Spleen (tissue), 11 donors: ENCODE results near the gene FHAD1. TPM values are rescaled to one million over a fixed set of nuclear protein-coding genes. Genes with fewer than 3 reads are reported as not detected.

Experiments used
- DNase-seq: peaks from one replicate; pipeline ENCODE4 v3.0.0-alpha.2; 2020
- H3K27ac ChIP-seq, 8 donors: fragments of 200-600 bp; sonication (generic) in 7 of 8; 1 replicate in 4 of 8; 2 replicates in 4 of 8; pipeline versions ENCODE4 v1.5.0 to v1.8.0; 2016 to 2021; ENCODE audit warnings: inconsistent platforms in 4 of 8, mild to moderate bottlenecking in 4 of 8, moderate library complexity in 1 of 8
- H3K27me3 ChIP-seq, 7 donors: fragments of 200-600 bp; sonication (generic) in 6 of 7; replicated peaks in 1 of 7; 1 replicate in 4 of 7; 2 replicates in 3 of 7; pipeline versions ENCODE4 v1.5.0 to v1.8.0; 2016 to 2021; ENCODE audit warnings: inconsistent platforms in 3 of 7, mild to moderate bottlenecking in 1 of 7
- H3K36me3 ChIP-seq, 6 donors: fragments of 200-600 bp; sonication (generic) in 5 of 6; 1 replicate in 4 of 6; 2 replicates in 2 of 6; pipeline versions ENCODE4 v1.5.0 to v1.8.0; 2016 to 2021; ENCODE audit warnings: inconsistent platforms in 2 of 6
- H3K4me1 ChIP-seq, 6 donors: fragments of 200-600 bp; sonication (generic) in 5 of 6; 1 replicate in 3 of 6; 2 replicates in 3 of 6; pipeline versions ENCODE4 v1.5.0 to v1.8.0; 2016 to 2021; ENCODE audit warnings: inconsistent platforms in 3 of 6
- H3K4me3 ChIP-seq, 8 donors: fragments of 200-600 bp; sonication (generic) in 7 of 8; 1 replicate in 4 of 8; 2 replicates in 4 of 8; pipeline versions ENCODE4 v1.5.0 to v1.8.0; 2016 to 2021; ENCODE audit warnings: inconsistent platforms in 4 of 8, mild to moderate bottlenecking in 4 of 8, moderate library complexity in 2 of 8
- H3K9me3 ChIP-seq, 8 donors: fragments of 200-600 bp; sonication (generic) in 7 of 8; 1 replicate in 4 of 8; 2 replicates in 4 of 8; pipeline versions ENCODE4 v1.5.0 to v1.8.0; 2016 to 2021; ENCODE audit warnings: inconsistent platforms in 4 of 8
- POLR2A ChIP-seq, 3 donors: fragments of 450-650 bp; IDR thresholded peaks; one replicate each; pipeline ENCODE4 v1.5.1; 2017; ENCODE audit warnings: antibody characterized with exemption in 3 of 3, mild to moderate bottlenecking in 1 of 3
- POLR2AphosphoS5 ChIP-seq, 3 donors: sonication (generic); formaldehyde crosslinking; IDR thresholded peaks; one replicate each; pipeline ENCODE4 v1.5.1; 2017; ENCODE audit warnings: antibody characterized with exemption in 3 of 3
- WGBS, 5 donors: extraction: QIAGEN DNeasy Blood & Tissue Kit in 3 of 5; methylation state at CpG; one replicate each; pipeline versions ENCODE4 v1.1.5 to v1.1.7; 2013 to 2018; 5-methylcytosine and 5-hydroxymethylcytosine counted together
- intact Hi-C: fragments of 100-400 bp; cut with DNase I; formaldehyde crosslinking; loops from one replicate; pipeline ENCODE4 v1.15.0; 2023; ENCODE audit warnings: low total_unique reads
- polyA plus RNA-seq, 3 donors: library from polyadenylated mRNA; stranded (reverse); fragments of 200-250 nt; gene quantifications; one replicate each; pipeline ENCODE4 v1.2.1, GENCODE V29; 2013
- total RNA-seq, 7 donors: library from RNA; depleted of rRNA in 3 of 7; stranded (reverse); fragments of >200 nt in 3 of 7; fragmentation: NEBNext Ultra II Directional in 4 of 7; extraction: Animal tissue kit (Norgen Biotek cat#: 25700) in 4 of 7; gene quantifications; one replicate each; pipeline versions ENCODE4 v1.1.0 to v1.2.1, GENCODE V29; 2016 to 2021
- TF ChIP-seq, protein P1 (sequence below), 11 experiments: fragments of 200-600 bp in 7 of 11; fragments of 450-650 bp in 4 of 11; sonication (generic) in 4 of 11; IDR thresholded peaks in 8 of 11; conservative IDR thresholded peaks in 3 of 11; 1 replicate in 7 of 11; 2 replicates in 4 of 11; pipeline versions ENCODE4 v1.4.0 to v1.8.0; 2016 to 2021; ENCODE audit warnings: antibody characterized with exemption in 11 of 11, inconsistent platforms in 4 of 11, mild to moderate bottlenecking in 1 of 11
- donor health status: healthy with polysubstance abuse.
- donor health status: DM: no; HTN: no; CAD: no; lungs with moderate emphysema.
- donor health status: DM: no; HTN: no; CAD: no.
- donor health status: Bipolar disorder and iron deficiency.
- donor health status: healthy.
- donor health status: DM: no; HTN: no; CAD: no.
- donor health status: DM: yes; HTN: yes; CAD: no.

FHAD1 gene
- total and polyA plus RNA-seq, 10 donors: 0.22 to 1.0 (median 0.28) TPM; not detected in 3

DNA sequence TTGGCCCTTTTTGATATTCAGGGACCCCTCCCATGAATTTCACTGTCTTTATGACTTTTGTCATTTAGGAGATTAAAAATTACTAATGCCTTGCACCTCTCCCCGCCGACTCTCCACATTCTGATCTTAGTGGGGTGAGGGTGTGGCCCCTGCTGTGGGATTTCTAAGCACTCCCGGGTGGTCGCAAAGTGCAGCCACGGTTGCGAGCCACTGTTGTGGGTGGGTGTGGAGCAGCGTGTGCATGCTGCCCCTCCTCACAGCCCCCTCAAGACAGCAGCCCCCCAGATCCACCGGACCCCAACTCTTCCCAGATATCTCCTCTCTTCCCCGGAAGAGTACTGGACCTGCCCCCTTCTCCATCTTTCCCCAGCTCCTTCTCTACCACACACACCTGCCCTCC, 96.1 kb downstream of the FHAD1 start:
- no peak for DNase-seq
- H3K27ac ChIP-seq: no peak overlapping the region
- H3K4me1 ChIP-seq: peaks cover 0 to 47% (median 16%) of the 10 kb centered on the region in 6 donors
- TF ChIP-seq POLR2AphosphoS5 (IDR thresholded peaks at IDR 0.05) (no peak), POLR2A (IDR thresholded peaks at IDR 0.05) (no peak)
- TF ChIP-seq, protein P1, sequence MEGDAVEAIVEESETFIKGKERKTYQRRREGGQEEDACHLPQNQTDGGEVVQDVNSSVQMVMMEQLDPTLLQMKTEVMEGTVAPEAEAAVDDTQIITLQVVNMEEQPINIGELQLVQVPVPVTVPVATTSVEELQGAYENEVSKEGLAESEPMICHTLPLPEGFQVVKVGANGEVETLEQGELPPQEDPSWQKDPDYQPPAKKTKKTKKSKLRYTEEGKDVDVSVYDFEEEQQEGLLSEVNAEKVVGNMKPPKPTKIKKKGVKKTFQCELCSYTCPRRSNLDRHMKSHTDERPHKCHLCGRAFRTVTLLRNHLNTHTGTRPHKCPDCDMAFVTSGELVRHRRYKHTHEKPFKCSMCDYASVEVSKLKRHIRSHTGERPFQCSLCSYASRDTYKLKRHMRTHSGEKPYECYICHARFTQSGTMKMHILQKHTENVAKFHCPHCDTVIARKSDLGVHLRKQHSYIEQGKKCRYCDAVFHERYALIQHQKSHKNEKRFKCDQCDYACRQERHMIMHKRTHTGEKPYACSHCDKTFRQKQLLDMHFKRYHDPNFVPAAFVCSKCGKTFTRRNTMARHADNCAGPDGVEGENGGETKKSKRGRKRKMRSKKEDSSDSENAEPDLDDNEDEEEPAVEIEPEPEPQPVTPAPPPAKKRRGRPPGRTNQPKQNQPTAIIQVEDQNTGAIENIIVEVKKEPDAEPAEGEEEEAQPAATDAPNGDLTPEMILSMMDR (IDR thresholded peaks at IDR 0.05 in 8 of 11, conservative IDR thresholded peaks at IDR 0.05 in 3 of 11): no peak
- H3K27me3 ChIP-seq: peaks cover 0 to 41% (median 0%) of the 10 kb centered on the region in 7 donors
- WGBS, 5 donors: 86 to 90% (median 86%) methylated on average over 9 of the region's 9 CpGs
- no peaks in the 10 kb centered on the region for H3K36me3 ChIP-seq
- no peaks in the 10 kb centered on the region for H3K9me3 ChIP-seq
- H3K4me3 ChIP-seq: no peak overlapping the region
- intact Hi-C loops: no loop called here

DNA sequence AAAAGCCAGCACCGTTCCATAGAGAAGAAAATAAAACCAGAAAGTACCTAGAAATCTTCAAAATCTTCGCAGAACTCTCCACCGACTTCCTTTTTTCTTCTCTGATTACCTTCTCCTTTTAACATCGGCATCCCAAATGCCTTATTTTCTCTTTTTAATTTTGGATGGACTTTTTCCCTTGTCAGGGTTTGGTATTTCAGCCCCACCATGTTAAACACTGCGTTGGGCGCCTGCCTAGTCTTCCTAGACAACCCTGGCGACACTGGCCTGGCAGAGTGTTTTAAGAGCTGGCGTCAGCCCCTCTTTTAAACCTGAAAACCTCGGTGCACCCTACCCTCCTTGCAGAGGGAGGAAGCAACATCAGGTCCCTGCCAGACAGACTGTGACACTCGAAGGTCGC, 96.7 kb downstream of the FHAD1 start:
- Histone ChIP-seq H3K4me1 (peaks cover 0 to 44% (median 16%) of the 10 kb centered on the region in 6 donors), H3K36me3 (no peaks in the 10 kb centered on the region), H3K9me3 (no peaks in the 10 kb centered on the region), H3K27me3 (peaks cover 0 to 37% (median 0%) of the 10 kb centered on the region in 7 donors), H3K27ac (no peak overlapping the region), H3K4me3 (no peak overlapping the region)
- WGBS, 5 donors: 30 to 45% (median 32%) methylated on average over 11 of the region's 11 CpGs
- TF ChIP-seq, protein P1 (IDR thresholded peaks at IDR 0.05 in 8 of 11, conservative IDR thresholded peaks at IDR 0.05 in 3 of 11): no peak
- DNase-seq: no peak
- intact Hi-C loops: no loop called here

DNA sequence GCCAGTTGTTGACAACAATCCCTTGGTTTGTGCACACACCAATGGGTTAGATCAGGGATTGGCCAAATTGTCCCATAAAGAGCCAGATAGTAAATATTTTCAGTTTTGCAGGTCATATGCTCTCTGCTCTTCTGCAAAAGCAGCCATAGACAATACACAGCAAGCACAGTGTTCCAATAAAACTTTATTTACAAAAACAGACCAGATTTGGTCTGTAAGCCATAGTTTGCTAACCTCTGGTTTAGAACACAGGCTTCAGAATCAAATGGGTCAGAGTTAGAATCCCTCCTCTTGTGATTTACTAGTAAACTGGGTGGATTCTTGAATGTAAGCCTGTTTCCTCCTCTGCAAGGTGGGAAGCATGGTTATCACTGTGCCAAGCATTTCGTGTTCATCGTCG, 97.4 kb downstream of the FHAD1 start:
- intact Hi-C loops: no loop called here
- Histone ChIP-seq H3K9me3 (no peaks in the 10 kb centered on the region), H3K27ac (no peak overlapping the region), H3K27me3 (peaks cover 0 to 37% (median 0%) of the 10 kb centered on the region in 7 donors), H3K4me1 (peaks cover 0 to 44% (median 16%) of the 10 kb centered on the region in 6 donors), H3K4me3 (no peak overlapping the region), H3K36me3 (no peaks in the 10 kb centered on the region)
- DNase-seq: no peak
- no peak for TF ChIP-seq POLR2A (IDR thresholded peaks at IDR 0.05)
- TF ChIP-seq POLR2AphosphoS5 (IDR thresholded peaks at IDR 0.05): no peak
- TF ChIP-seq, protein P1 (IDR thresholded peaks at IDR 0.05 in 8 of 11, conservative IDR thresholded peaks at IDR 0.05 in 3 of 11): no peak
- WGBS, 5 donors: 93 to 100% (median 97%) methylated on average over 3 of the region's 3 CpGs

DNA sequence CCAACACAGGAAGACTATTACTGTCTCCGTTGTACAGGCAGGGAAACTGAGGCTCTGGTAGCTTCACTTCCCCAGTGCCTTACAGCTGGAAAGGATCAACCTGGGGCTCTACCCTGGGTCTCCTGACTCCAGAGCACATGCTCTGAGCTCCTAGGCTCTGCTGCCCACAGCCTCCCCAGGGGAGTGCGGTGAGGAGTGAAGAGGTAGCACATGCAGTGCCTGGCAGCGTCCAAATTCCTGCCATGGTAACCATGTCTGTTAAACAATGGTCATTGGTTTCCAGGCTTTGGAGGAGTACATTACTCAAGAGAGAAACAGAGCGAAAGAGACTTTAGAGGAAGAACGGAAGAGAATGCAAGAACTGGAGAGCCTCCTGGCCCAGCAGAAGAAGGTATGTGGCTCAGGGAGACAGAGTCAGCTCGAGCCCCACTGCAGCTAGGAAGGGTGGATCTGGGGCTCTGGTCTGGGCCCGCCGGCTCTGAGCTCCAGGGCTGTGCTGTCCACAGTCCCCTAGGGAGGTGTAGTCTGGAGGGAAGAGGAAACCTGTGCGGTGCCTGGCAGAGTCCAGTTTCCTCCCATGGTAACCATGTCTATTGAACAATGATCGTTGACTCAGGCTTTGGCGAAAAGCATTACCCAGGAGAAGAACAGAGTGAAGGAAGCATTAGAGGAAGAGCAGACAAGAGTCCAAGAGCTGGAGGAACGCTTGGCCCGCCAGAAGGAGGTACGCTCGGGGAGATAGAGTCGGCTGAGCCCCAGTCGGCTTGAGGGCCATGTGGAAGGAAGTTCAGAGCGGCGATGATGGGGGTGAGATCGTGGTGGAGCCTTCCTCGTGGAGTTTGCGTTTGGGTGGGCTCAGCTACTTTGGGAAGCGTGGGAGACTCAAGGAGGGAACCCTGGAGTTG, 98.0 kb downstream of the FHAD1 start:
- no peak for TF ChIP-seq POLR2A (IDR thresholded peaks at IDR 0.05)
- TF ChIP-seq, protein P1 (IDR thresholded peaks at IDR 0.05 in 8 of 11, conservative IDR thresholded peaks at IDR 0.05 in 3 of 11): no peak
- 79 to 85% (median 81%) methylated on average over 22 to 23 of the region's 23 CpGs for WGBS, 5 donors
- no peaks in the 10 kb centered on the region for H3K9me3 ChIP-seq
- H3K4me3 ChIP-seq: no peak overlapping the region
- intact Hi-C loops: no loop called here
- H3K4me1 ChIP-seq: peaks cover 0 to 44% (median 16%) of the 10 kb centered on the region in 6 donors
- H3K27me3 ChIP-seq: peaks cover 0 to 39% (median 0%) of the 10 kb centered on the region in 7 donors
- H3K27ac ChIP-seq: peak overlapping the region in 3 of 8 donors; percentile 61 to 70 (median 67)
- no peaks in the 10 kb centered on the region for H3K36me3 ChIP-seq
- no peak for DNase-seq
